PC-9 (cell line): ENCODE data around the gene FLOT1.

ENCODE experiments used
- EZH2 ChIP-seq: fragments of 200-600 bp; sonication (generic); IDR thresholded peaks from 2 replicates; pipeline ENCODE4 v1.8.0; 2017; ENCODE audit warnings: antibody characterized with exemption, low read depth
- TF ChIP-seq, protein P1 (sequence below): fragments of 200-600 bp; sonication (generic); conservative IDR thresholded peaks from 2 replicates; pipeline ENCODE4 v1.6.1; 2017; ENCODE audit warnings: mixed run types, antibody characterized with exemption, mild to moderate bottlenecking, moderate library complexity

DNA sequence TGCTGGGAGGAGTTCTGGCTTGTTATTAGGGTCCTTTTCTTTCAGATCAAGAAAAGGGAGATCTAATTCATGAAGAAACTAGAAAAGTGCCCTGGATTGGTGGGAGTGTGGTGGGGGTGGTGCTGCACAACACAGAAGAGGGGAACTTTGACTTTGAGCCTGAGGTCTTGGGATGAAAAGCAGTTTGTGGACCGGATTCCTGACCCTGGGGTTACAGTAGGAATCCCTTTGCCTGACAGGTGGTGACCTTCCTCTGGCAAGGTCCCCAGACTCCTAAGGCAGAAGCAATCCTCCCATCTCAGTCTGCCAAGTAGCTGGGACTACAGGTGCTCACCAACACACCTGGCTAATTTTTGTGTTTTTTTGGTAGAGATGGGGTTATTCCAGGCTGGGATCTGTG is 47.1 kb upstream of the FLOT1 start:
- TF ChIP-seq, protein P1, sequence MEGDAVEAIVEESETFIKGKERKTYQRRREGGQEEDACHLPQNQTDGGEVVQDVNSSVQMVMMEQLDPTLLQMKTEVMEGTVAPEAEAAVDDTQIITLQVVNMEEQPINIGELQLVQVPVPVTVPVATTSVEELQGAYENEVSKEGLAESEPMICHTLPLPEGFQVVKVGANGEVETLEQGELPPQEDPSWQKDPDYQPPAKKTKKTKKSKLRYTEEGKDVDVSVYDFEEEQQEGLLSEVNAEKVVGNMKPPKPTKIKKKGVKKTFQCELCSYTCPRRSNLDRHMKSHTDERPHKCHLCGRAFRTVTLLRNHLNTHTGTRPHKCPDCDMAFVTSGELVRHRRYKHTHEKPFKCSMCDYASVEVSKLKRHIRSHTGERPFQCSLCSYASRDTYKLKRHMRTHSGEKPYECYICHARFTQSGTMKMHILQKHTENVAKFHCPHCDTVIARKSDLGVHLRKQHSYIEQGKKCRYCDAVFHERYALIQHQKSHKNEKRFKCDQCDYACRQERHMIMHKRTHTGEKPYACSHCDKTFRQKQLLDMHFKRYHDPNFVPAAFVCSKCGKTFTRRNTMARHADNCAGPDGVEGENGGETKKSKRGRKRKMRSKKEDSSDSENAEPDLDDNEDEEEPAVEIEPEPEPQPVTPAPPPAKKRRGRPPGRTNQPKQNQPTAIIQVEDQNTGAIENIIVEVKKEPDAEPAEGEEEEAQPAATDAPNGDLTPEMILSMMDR: no peak
- no peak for TF ChIP-seq EZH2
